ENCODE data around the gene SMURF2. TPM values are rescaled to one million over a fixed set of nuclear protein-coding genes. Genes with fewer than 3 reads are reported as not detected.

The SMURF2 gene
- total and polyA plus RNA-seq, 2 of the 4 experiments (the other 2 are of a cell fraction): 131 to 774 TPM

DNA sequence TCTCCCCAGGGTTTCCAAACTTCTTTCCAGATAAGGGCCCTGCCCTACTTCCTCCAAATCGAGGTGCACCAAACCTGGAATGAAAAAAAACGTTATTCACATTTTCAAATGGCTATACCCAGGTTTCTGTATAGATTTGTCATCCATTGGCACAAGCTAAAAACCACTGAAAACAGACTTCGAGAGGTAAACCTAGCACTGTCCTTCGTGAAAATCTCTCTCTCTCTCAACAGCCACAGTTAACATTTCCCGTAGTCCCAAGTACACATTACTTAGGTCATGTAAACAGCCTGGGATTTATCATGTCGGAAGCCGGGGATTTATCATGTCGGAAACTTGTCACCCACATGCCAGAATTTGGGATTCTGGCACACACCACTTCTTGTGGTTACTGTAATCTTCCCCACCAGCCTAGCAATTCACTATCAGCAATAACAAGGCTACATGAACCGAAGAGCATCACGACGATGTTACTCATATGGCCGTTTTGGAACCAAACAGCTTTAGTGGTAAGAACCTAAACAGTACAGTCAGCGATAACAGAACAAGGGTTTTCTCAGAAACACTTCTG lies 157.3 kb downstream of the SMURF2 start:
- TF ChIP-seq RAD21 (IDR thresholded peaks at IDR 0.05; ENCODE audit: low read length): no peak
- TF ChIP-seq CHD1 (IDR thresholded peaks at IDR 0.05; ENCODE audit: low read depth, low read length): 0 out of 2 replicates have a peak, but pooled peaks have one; percentile 89
- TF ChIP-seq POLR2A (IDR thresholded peaks at IDR 0.05; ENCODE audit: low read depth, low read length): no peak
- TF ChIP-seq NFE2L2 (IDR thresholded peaks at IDR 0.05; ENCODE audit: low read depth, low read length): no peak
- TF ChIP-seq MAFK (IDR thresholded peaks at IDR 0.05; ENCODE audit: low read depth, low read length): peak; percentile 64
- TF ChIP-seq CEBPB (IDR thresholded peaks at IDR 0.05; ENCODE audit: low read depth, low read length): no peak
- TF ChIP-seq, protein P1, sequence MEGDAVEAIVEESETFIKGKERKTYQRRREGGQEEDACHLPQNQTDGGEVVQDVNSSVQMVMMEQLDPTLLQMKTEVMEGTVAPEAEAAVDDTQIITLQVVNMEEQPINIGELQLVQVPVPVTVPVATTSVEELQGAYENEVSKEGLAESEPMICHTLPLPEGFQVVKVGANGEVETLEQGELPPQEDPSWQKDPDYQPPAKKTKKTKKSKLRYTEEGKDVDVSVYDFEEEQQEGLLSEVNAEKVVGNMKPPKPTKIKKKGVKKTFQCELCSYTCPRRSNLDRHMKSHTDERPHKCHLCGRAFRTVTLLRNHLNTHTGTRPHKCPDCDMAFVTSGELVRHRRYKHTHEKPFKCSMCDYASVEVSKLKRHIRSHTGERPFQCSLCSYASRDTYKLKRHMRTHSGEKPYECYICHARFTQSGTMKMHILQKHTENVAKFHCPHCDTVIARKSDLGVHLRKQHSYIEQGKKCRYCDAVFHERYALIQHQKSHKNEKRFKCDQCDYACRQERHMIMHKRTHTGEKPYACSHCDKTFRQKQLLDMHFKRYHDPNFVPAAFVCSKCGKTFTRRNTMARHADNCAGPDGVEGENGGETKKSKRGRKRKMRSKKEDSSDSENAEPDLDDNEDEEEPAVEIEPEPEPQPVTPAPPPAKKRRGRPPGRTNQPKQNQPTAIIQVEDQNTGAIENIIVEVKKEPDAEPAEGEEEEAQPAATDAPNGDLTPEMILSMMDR (conservative IDR thresholded peaks at IDR 0.05; ENCODE audit: low read depth, low read length): no peak
- TF ChIP-seq SMC3 (IDR thresholded peaks at IDR 0.05; ENCODE audit: low read depth, low read length): no peak
- no peak for TF ChIP-seq RFX5 (IDR thresholded peaks at IDR 0.05; ENCODE audit: low read depth, low read length)
- no peak for TF ChIP-seq MXI1 (IDR thresholded peaks at IDR 0.05; ENCODE audit: borderline replicate concordance, low read depth, low read length)
- TF ChIP-seq, protein P2, sequence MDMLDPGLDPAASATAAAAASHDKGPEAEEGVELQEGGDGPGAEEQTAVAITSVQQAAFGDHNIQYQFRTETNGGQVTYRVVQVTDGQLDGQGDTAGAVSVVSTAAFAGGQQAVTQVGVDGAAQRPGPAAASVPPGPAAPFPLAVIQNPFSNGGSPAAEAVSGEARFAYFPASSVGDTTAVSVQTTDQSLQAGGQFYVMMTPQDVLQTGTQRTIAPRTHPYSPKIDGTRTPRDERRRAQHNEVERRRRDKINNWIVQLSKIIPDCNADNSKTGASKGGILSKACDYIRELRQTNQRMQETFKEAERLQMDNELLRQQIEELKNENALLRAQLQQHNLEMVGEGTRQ (IDR thresholded peaks at IDR 0.05; ENCODE audit: low read depth, low read length): no peak
- TF ChIP-seq FOS (IDR thresholded peaks at IDR 0.05; ENCODE audit: low read depth, low read length): no peak
- no peak for TF ChIP-seq BHLHE40 (IDR thresholded peaks at IDR 0.05; ENCODE audit: low read depth, low read length)
- TF ChIP-seq, protein P3, sequence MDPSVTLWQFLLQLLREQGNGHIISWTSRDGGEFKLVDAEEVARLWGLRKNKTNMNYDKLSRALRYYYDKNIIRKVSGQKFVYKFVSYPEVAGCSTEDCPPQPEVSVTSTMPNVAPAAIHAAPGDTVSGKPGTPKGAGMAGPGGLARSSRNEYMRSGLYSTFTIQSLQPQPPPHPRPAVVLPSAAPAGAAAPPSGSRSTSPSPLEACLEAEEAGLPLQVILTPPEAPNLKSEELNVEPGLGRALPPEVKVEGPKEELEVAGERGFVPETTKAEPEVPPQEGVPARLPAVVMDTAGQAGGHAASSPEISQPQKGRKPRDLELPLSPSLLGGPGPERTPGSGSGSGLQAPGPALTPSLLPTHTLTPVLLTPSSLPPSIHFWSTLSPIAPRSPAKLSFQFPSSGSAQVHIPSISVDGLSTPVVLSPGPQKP (IDR thresholded peaks at IDR 0.05; ENCODE audit: borderline replicate concordance, low read depth, low read length): no peak
- Histone ChIP-seq H3K79me1 (ENCODE audit: low read depth in 1 of 2, low read length in 2 of 2) (peaks cover 27 to 68% of the 10 kb centered on the region in 2 experiments), H2BK5ac (ENCODE audit: low read depth, low read length, poor library complexity, severe bottlenecking) (peak overlapping the region; percentile 73), H3K9me3 (ENCODE audit: control insufficient read depth, insufficient read depth, low read length) (no peaks in the 10 kb centered on the region), H3K23ac (ENCODE audit: low read depth, low read length) (peak overlapping the region; percentile 97), H2AK5ac (ENCODE audit: low read depth, low read length) (peak overlapping the region; percentile 51), H2BK20ac (ENCODE audit: low read depth, low read length) (no peak overlapping the region), H4K5ac (ENCODE audit: low read depth, low read length) (peak overlapping the region; percentile 13; the same call in 1 of the 2 replicates), H3K36me3 (ENCODE audit: control insufficient read depth, insufficient read depth, low read length) (peaks cover 51% of the 10 kb centered on the region), H3K56ac (ENCODE audit: extremely low read depth, insufficient read depth, low read length) (peak overlapping the region; percentile 82), H3K27me3 (ENCODE audit: control insufficient read depth, insufficient read depth, low read length) (no peaks in the 10 kb centered on the region), H2BK15ac (ENCODE audit: low read depth, low read length) (no peak overlapping the region), H2AFZ (replicated peaks; ENCODE audit: low read length, poor library complexity) (no peak overlapping the region), H3K18ac (ENCODE audit: low read depth, low read length) (peak overlapping the region; percentile 45; the same call in 1 of the 2 replicates), H3K27ac (ENCODE audit: insufficient read depth, low read length) (peak overlapping the region; percentile 47), H3K14ac (replicated peaks; ENCODE audit: low read depth, low read length) (peak overlapping the region; percentile 89), H3K9me1 (ENCODE audit: insufficient read depth, low read length) (peaks cover 7% of the 10 kb centered on the region), H2BK120ac (ENCODE audit: low read depth, low read length) (no peak overlapping the region), H2AK9ac (replicated peaks; ENCODE audit: low read depth, low read length, poor library complexity) (peak overlapping the region; percentile 2), H3K9ac (ENCODE audit: low read depth, low read length) (peak overlapping the region; percentile 90), H4K8ac (ENCODE audit: low read depth in 2 of 2, low read length in 2 of 2) (no peak overlapping the region), H4K20me1 (ENCODE audit: insufficient read depth, low read length) (peaks cover 86% of the 10 kb centered on the region), H3K4me2 (ENCODE audit: low read depth, low read length) (peak overlapping the region; percentile 90), H4K91ac (ENCODE audit: insufficient read depth, low read depth, low read length) (0 out of 2 replicates have a peak overlapping the region, but pooled peaks have one; percentile 7), H3K4ac (ENCODE audit: low read depth, low read length) (peak overlapping the region; percentile 61), H3K4me3 (ENCODE audit: insufficient read depth, low read depth, low read length) (peak overlapping the region; percentile 93), H3K4me1 (ENCODE audit: control insufficient read depth, insufficient read depth, low read length) (peaks cover 2% of the 10 kb centered on the region; the same call in 1 of the 2 replicates)
- DNase-seq (peak; percentile 75), ATAC-seq (ENCODE audit: low read depth) (no peak)
- CTCF ChIA-PET: interaction anchor here (0.5 kb wide), 1 partner anchor 192 kb away, joined by 4 read pairs; no protein-coding TSS in a partner anchor
- POLR2A ChIA-PET (ENCODE audit: unreplicated experiment): interaction anchor here (0.8 to 1.1 kb wide), 3 partner anchors 8 to 130 kb away, joined by 3 to 7 read pairs (median 3); partner anchors contain the start of gene POLG2
- WGBS, 2 experiments (ENCODE audit: extremely low coverage in 2 of 2, insufficient read length in 1 of 2): 0% methylated on average over 6 of the region's 13 CpGs; no CpG with 5 or more reads in 1 of the 2 experiments
- intact Hi-C loops (cut with micrococcal nuclease): no loop called here
- BruUV-seq (replicated peaks): no TSS peak
- dilution Hi-C loops (cut with HindIII; ENCODE audit: low sequenced_read_pairs, unreplicated experiment): no loop called here
- in situ Hi-C loops (cut with MboI; ENCODE audit: low sequenced_read_pairs): no loop called here

Data from IMR-90 (cell line).